ENCODE data around the gene PPWD1.

The PPWD1 gene

DNA sequence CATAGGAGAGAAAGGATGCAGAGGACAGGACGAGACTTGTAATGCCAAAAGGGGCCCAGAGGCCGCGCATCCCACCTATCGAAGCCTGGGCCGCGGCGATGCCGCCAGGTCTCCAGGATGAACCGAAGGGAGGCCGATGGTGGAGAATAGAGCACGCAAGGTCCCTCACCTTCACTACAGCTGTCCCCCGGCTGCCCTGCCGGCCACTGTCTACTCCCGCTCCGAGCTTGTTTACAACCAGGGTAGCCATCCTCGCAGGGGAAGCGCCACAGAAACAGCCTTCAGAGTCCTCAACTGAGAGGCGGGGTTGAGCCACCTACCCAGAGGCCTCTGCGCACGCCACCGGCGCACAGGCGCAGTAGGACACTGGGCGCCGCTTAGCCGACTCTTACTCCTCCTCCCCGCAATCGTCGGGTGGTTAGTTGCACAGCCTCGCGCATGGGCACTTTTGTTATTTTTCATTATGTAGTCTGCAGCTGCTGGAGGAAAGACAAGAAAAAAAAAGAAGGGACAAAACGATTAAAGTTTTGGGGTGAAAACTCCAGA, 61.0 kb downstream of the PPWD1 start, which contains the start of gene TRIM23:
TSS of gene TRIM23 (minus strand) at position 309 of the 546 bp plus-strand sequence. CDS start at position 250, 59 bp downstream.
- peak; percentile 74 to 96 (median 91) for DNase-seq

DNA sequence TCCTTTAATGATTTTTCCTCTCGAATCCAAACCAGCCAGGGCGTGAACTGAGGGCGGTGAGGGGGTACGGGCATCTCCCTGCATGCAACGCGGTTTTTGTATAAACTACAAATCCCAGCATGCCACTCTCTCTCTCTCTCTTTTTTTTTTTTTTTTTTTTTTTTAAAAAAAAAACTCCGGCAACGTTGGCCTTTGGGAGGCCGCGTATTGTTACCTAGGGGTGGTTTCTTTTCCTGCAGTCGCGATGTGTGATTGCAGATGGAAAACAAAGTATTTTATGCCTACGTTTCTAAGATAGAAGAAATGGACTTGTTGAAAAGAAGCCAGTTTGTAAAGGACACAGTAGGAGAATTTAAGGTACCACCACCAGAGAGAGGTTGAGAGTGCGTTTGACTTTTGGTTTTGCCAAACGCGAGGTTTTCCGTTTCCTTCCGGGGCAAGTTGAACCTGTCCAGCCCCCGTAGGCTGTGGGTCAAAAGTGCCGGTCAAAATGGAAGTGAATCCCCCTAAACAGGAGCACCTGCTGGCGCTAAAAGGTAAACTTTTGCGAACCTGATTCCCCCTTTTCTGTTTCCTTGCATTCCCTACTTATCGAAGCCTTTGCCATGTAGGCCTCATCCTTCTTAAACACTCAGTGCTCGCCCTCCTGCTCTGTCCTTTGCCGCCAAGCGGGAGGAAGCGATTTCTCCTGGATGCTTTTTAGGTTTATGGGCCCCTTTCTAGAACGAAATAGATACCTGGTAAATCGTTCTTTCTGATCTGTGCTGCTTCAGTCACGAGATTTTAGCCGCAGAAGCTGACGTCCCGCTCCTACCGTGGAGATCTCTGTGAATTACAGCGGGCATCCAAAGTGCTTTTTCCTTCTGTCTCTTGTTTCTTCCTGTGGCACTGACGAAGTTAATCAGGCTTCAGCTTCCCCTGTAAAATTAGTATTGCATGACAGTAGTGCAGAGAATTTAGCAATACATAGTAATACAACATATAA, 61.8 kb downstream of the PPWD1 start, which contains the start of the genes SHLD3 and TRAPPC13:
TSS of gene SHLD3 (plus strand) at position 457 of the 985 bp plus-strand sequence. CDS start 4,561 bp downstream, outside the sequence.
TSS of gene TRAPPC13 (plus strand) at position 457 of the 985 bp plus-strand sequence. CDS start at position 491, 34 bp downstream.
- peak; percentile 35 to 96 (median 84) for DNase-seq

DNA sequence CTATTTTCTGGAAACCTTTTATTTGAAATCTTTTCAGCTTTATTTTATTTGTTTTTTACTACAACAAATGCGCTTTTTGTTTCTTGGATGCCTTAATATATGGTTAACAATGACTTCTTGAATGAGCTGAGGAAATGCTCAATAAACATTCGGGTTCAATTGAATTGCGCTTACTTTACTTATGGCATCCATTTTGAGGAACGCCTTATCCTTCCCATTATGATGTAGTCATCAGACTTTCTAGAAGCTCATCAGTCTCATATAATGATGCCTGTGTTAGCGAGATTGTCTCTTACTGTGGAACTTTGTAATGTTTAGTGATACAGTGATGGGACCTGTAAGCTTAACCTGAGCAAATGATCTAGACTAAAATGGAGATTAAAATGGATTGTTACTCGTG, 62.6 kb downstream of the PPWD1 start:
- DNase-seq = no peak

DNA sequence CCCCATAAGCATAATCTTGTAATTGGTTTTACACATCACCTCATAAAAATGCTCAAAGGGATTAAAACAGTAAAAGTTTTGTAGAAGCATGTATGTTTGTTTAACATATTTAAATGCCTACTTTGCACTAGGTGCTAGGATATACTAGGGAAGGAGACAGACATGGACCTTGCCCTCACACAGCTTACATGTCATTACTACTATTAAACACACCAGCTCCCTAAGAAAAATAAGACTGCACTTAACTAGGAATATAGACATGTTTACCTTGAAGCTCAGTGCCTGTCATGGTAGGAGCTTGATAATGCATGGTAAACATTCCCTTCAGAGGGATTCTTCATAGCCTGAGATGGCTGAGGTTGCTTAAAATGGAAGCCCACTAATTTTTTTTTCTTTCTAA, 67.9 kb downstream of the PPWD1 start:
- DNase-seq = no peak

Data from C1 segment of cervical spinal cord (tissue), 14 donors.